NCI-H146 treated with DMSO at 0.1 percent for 48 hours (cell line): Measurements from ENCODE around the gene USH1C.

ENCODE experiments used
- DNase-seq: peaks from one replicate; lab custom pipeline; 2025; ENCODE audit not compliant: unreplicated experiment; lab: John Stamatoyannopoulos, UW

The USH1C gene

DNA sequence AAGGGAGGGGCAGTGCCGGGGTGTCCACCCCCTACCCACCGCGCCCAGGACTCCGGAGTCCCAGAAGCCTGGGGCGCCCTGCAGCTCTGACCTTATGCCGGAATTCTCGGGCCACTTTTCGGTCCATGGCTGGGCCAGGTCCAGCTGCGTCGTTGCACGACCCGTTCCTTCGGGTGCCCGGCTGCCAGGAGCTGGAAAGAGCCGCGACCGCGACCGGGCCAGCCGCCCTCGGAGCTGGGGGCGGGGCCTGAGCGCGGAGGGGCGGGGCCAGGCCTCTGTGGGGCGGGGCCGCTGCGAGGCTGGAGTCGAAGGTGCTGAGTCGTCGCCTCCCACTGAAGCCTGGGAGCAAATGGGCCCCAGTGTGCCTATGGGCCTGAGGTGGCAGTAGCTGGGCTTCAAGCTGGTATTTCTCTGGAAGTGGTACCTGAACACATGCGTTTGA is at the start of gene USH1C:
Gene USH1C (minus strand): TSS at position 236 of the 442 bp plus-strand sequence. CDS start 109 bp downstream, at position 127.
- peak; percentile 21 for DNase-seq

DNA sequence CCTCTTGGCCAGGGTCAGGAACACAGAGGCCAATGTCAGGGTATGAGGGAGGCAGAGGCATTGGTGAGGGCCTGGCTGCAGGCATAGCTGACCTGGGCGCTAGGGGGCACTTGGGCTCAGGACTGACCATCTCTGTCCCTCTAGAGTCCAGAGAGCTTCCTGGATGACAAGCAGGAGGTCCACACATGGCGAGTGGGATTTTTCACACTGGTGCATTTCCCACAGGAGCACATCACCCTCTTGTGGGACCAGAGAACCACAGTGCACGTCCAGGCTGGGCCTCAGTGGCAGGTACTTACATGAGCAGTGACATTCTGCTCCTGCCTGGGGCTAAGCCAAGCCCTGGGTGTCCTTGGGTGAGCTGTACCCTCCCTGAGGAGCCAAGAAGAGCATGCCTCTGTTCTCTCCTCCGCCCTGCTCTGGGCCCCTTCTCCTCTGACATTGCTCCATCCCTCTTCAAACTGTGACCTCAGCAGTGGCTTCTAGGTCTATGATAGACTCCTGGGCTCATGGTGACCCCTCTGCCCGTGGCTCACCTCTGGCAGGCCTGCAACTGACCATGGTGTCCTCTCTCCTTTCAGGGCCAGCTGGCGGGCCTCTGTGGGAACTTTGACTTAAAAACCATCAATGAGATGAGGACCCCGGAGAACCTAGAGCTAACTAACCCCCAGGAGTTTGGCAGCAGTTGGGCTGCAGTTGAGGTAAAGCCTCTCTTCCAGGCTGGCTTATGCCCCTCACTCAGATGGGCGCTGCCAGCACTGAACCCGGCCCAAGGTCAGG is 49.4 kb upstream of the USH1C start:
- no peak for DNase-seq

DNA sequence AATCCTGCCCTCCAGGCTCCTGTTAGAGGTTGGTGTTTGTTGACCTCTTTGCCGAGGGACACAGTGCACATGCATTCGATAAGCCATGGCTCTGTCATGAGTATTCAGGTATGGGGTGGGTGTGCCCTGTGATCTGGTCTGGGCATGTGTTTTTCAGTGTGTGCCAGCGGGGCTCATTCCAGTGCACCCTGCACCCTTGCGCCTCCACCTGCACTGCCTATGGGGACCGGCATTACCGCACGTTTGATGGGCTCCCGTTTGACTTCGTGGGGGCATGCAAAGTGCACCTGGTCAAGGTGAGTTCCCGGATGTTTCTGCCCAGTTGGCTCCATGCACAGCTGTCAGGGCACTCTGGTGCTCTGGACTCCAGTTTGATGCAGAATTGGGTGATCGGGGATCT is 47.1 kb upstream of the USH1C start:
- DNase-seq, result no peak

DNA sequence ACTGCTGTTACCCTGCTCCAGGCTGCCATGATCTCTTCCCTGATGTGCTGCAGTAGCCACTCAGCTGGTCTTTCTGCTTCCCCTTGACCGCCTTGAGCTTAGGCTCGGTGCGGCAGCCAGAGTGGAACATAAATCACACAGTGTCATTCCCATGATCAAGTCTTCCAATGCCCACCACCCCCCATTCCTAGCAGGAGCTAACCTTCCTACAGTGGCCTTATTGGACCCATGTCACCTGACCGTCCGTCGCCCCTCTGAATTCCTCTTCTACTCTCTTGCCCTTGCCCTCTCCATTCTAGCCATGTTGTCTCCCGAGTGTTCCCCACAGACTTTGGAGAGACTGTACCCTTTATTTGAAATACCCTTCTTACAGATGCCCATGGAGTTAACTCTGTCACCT is 46.2 kb upstream of the USH1C start:
- DNase-seq, result no peak

DNA sequence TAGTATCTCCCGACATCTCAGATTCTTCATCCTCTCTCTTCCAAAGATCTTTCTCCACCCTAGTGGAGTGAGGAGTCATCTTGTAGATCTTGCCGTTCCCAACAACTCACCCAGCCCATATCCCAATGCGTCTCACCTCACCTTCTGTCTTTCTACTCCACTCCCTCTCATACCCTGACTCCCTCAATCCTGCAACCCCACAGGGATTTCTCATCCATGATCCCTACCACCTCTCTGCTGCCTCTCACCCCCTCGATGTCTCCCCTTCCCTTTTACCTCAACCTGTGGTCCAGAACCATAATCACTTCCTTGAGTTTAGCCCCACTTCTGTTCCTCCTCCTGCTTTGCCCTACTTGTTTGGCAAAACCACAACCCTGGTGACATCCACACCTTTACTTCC is 44.5 kb upstream of the USH1C start:
- no peak for DNase-seq

DNA sequence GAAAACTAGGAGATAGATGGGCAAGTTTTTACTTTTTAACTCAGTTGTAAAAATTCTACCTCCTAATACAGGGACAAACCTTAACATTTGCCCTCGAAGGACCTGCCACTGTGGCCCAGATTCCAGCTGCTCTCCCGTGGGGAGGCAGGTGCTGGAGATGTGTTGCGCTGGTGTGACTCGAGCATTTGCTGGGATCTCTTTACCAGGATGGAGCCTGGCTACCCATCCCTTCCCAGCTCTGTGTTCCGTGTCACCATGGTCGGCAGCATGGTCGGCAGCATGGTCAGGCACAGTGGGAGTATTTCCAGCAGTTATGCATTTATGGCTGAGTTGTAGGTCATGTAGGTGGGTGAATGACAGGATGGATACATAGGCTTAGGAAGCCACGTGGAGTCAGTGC is 44.0 kb upstream of the USH1C start:
- DNase-seq, result no peak

DNA sequence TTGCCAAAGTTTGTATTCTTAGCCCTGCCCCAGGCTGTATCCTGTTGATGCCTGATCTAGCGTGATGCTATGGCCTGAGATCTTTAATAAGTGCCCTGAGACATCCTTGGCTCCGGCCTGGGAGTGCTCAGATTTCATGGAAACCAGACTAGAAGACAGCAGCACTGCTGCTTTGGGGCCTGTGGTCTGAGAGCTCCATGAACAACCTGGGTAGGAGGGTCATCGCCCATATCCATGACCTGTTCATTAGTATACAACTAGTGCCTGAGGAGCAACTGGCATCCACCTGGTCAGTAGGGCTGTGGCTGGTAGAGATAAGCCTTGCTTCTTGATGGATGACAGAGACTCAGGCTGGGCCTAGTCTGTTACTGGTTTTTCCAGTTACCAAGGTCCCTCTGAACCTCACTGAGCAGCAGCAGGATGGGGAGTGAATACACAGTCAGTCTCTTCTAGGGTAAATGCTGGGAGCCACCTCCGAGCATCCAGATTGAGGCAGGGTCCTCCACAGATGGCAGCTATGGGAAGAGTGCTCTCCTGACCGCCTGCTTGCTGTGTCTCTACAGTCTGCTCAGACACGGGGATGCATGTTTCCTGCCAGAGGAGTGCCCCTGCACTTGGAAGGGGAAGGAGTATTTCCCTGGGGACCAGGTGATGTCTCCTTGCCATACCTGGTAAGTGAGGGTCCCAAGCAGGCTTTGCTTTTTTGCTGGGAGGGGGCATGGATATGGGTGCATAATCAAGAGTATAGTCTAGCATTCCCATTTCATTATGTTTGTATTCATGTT is 41.9 kb upstream of the USH1C start:
- DNase-seq, result no peak

DNA sequence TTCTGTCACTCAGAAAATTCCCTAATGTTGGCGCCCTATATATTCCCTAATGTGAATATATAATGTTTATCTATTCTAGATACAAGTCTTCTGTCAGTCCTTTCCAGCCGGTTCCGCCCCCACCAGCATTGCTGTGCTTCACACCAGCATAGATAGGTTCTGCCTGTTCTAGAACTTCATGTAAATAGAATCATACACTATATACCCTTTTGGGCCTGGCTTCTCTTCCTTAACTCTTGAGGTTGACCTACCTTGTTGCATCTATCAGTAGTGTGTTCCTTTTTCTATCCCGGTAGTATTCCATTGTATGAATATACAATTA is 37.5 kb upstream of the USH1C start:
- no peak for DNase-seq

DNA sequence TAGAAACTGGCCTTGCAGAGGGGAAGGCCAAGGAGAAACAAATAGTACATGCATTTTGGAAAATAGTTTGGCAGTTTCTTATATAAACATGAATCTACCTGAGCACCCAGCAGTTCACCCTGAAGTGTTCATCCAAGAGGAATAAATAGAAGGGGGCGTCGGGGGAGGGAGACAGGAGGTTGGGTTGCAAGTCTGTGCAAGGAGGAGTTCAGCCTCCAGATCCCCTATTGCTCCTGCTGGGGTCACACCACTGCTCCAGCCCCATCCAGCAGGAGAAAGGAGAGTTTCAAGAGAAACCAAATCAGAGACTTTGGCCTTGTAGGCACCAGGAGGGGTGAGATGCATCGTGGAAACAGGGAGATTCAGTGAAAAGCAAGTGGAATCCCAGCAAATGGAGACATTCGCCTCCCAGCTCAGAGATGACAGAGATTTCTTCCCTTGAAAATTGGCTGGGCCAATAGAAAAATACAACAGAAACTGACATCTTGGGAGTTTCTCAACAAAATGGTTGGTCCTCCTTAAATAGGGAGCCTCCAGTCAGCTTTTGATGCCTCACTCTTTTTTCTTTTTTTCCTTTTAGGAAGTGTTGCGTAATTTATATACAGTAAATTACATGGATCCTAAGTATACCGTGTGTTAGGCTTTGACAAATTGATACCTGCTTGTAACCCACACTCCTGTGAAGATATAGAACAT is 37.0 kb upstream of the USH1C start:
- no peak for DNase-seq

DNA sequence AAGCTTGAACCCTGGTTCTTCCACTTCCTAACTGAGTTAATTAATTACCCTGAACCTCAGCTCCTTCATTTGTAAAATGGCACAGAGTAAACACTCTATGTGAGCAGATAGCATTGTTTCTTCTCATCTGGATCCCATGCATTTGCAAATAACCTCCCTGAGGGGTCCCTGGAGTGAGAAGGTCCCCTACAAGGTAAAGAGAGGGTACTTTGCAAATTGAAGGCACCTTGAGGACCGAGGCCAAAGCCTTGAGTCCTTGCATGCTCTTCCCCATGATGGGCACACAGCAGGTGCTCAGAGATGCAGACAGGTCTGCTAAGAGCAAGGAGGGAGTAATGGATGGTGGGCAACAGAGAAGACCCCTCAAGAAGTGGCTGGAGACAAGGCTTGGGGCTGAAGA is 36.1 kb upstream of the USH1C start:
- DNase-seq, result no peak

DNA sequence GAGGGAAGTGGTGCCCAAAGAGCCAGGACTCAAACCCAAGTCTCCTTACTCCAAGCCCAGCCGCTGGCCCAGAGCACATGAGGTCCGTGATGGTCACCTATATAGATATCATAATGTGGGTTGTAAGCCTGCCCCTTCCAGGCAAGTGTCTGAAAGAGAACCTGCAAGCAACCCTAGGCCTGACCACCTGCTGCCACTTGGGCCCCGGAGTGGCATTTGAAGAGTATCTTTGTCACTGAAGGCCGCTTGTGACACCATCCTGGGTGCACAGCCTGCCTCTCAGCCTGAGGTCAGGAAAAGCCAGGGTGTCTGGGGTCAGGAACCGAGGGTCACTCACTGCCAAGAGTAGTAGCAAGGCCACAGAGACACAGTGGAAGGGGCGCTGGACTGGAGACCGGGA is 35.2 kb upstream of the USH1C start:
- DNase-seq, result no peak

DNA sequence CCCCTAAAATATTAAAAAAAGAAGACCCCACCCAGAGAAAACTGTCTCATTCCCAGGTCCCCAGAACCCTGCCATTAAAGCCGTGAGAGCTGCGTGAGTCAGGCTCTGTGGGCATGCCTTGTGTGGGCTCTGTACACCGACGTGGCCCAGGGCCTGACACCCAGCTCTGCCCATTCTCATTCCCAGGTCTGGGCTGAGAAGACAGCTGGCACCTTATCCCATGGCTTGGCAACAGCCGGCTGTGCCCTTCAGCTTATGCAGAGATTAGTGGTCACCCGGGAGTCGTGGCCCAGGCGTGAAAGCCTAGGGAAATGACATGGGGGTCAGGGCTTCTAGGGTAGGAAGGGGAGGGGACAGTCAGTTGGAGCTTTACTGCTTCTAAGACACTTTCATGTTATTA is 34.7 kb upstream of the USH1C start:
- no peak for DNase-seq

DNA sequence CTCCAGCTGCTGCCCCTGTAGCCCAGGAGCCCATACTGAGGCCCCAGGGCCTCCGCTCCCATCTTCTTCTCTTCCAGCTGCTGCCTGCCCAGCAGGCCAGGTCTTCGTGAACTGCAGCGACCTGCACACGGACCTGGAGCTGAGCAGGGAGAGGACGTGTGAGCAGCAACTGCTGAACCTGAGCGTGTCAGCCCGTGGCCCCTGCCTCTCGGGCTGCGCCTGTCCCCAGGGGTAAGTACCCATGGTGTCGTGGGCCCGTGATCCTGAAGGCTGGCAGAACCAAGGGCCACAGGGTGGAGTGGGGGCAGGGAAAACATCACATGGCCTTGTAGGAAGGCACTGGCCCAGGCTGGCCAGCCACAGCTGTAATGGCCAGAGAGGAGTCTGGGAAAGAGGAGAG is 34.1 kb upstream of the USH1C start:
- no peak for DNase-seq

DNA sequence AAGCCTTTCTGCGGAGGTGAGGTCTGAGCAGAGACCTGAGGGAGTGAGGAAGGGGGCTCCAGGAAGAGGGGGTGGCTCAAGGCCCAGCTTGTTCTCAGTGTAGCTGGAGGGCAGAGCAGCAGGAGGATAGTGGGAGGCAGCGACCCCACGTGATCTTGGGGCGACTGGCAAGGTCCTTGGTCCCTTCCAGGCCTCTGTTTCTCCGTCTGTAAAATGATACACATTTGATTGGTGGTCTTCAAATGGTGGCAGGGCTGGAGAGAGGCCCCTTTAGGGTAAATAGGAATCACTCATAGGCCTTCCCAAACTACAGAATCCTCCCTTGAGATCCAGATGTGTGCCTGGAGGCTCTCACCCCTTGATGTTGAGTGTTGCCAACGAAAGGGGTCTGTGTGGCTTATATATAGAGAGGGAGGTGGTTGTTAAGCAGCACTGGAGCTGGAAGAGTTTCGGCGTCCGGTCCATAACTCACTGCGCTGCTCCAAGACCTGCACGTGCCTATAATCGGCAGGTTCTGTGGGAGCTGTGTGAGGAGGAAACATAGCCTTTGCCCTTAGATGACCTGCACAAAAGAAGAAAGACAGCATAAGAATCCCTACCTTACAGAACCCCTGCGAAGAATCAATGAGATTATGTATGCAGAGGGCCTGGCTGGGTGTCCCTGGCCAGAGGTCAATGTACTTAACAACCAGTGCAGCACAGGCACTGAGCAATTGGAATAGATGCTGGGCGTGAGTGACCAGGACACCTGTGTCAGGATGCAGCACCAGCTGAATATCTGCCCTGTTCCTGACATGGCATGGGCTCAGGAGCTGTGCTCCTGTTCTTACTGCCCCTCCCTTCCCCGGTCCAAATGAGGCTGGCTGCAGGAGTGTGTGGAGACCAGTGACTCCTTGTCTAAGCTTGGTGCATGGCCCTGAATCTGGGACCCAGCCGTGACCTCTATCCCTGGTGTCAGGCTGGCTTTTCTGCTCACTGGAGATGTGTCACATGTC is 31.5 kb upstream of the USH1C start:
- DNase-seq, result no peak

DNA sequence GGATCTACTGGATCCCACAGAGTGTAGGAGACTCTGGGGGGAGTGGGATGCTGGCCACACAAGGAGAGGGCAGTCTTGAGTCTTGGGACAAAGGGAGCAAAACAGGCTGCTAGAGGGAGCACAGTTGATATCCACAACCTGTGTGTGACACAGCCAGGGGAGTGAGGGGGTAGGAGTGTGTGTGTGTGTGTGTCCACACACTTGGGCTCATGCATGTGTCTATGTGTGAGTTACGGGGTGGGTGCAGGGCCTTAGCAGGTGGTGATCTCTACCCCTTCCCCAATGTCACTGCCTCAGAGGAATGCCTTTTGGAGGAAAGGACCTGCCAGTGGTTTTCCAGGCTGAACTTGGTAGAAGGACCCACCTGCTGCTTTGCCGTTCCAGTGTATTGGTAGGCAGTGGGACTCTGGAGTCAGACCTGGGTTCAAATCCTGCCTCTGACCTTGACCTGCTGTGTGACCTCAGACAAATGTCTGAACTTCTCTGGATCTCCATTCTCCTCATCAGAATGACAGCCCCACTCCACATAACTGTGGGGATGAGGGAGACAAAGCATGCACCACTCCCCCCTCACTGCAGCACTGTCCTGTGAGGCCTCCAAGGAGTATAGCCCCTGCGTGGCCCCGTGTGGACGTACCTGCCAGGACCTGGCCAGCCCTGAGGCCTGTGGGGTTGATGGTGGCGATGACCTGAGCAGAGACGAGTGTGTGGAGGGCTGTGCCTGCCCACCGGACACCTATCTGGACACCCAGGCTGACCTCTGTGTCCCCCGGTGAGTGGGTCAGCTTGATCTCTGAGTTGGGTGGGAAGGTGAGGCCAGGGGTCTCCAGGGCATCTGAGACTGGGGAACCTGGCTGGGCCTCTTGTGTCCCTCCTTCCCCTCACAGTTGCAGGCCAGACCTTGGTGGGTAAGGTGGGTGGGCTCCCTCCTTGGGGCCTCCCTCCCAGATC is 30.2 kb upstream of the USH1C start:
- no peak for DNase-seq

DNA sequence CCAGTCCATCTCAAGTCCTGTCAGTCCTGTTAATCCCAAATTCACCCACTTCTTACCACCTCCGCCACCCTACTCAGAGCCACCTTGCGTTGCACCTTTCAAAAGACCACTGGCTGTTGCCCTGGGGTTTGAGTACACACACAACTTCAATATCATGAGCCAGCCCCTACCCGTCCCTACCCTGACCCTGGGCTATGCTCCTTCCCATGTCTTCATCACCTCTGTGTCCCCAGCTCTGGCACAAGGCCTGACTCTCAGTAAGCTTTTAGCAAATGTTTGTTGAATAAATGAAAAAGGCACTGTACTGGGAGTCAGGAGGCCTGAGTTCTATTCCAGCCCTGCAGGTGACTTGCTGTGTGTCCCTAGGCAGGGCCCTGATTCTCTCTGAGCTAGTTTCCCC is 29.3 kb upstream of the USH1C start:
- no peak for DNase-seq

DNA sequence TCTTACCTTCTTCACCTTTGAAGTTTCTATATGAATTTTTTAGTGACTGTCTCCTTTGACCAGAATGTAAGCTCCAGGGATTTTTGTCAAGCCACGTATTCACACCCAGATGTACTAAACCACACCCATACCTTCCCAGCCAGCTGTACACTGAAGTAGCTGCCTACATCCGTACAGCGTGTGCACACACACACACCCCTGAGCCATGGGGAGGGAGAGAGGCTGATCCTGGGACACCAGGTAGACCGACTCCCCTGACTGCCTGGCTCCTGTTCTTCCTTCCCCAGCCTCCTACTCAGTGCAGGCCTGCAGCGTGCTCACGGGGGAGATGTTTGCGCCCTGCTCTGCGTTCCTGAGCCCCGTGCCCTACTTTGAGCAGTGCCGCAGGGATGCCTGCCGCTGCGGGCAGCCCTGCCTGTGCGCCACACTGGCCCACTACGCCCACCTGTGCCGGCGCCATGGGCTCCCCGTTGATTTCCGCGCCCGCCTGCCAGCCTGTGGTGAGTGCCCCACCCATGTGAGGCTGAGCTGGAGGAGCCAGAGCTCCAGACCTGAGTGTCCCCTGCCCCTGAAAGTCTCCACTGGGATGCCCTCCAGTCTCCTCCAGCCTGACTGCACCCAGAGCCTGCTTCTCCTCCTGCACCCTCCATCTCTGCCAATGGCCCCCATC is 28.7 kb upstream of the USH1C start:
- no peak for DNase-seq

DNA sequence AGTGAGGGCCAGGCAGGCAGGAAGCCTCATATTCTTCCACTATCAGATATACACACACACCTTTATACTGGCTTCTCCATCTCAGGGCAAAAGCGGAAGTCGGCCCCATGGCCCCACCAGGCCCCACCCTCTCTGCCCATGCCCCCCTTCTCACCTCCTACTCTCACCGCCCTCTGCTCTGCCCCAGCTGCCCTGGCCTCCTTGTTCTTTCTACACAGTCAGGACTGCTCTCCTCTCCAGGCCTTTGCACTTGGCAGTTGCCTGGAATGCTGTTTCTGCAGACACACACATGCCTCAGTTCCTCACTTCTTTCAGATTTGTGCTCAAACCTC is 28.1 kb upstream of the USH1C start:
- DNase-seq, result no peak
